ENCODE results near the gene COLEC12. TPM values are rescaled to one million over a fixed set of nuclear protein-coding genes. Genes with fewer than 3 reads are reported as not detected.

COLEC12 gene
- total and polyA plus RNA-seq, 10 of the 15 experiments (the other 5 are each of a cell fraction or from before 2014, with no cell fraction given), result 0.04 to 0.05 TPM; not detected in 8

DNA sequence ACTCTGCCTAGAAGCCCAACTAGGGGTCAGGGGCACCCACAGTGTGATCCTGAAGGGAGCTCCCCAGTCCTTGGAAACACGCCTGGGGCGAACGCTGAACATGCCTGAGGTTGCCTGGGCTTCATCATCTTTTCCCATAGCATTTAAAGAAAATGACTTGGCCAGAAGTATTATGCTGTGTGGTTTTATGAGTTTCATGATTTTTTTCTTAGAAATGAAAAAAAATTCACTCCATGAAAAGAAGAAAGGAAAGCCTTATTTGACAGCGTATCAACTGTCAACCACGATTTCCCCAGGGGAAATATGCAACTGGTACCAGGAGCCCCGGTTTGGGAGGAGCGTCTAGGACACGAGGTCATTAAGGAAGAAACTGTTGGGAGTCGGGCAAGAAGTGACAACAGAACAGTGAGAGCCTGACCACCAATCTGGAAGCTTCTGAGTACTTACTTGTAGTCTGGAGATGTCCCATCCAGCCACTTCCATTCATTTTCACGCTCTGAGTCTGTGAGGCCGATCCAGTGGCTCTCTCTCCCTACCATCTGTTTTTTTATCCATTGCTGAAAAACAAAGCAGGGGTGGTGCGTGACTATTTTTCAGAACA, 169.2 kb downstream of the COLEC12 start:
- Histone ChIP-seq H3K9ac (ENCODE audit: control insufficient read depth, insufficient read depth, low read length) (no peak overlapping the region), H3K4me3 (no peak overlapping the region), H4K20me1 (ENCODE audit: control insufficient read depth, insufficient read depth) (no peaks in the 10 kb centered on the region), H3K27ac (ENCODE audit: control insufficient read depth, insufficient read depth) (no peak overlapping the region), H3K4me2 (ENCODE audit: control insufficient read depth, insufficient read depth) (no peak overlapping the region), H3K79me2 (ENCODE audit: control insufficient read depth, insufficient read depth, low read length) (no peaks in the 10 kb centered on the region), H3K4me1 (ENCODE audit: control insufficient read depth, insufficient read depth, low read length) (no peaks in the 10 kb centered on the region), H3K36me3 (ENCODE audit: control insufficient read depth in 2 of 2, insufficient read depth in 2 of 2, low read length in 1 of 2) (no peaks in the 10 kb centered on the region), H3K9me3 (replicated peaks; ENCODE audit: control insufficient read depth, insufficient read depth, low read length) (no peaks in the 10 kb centered on the region), H3K27me3 (replicated peaks in 1 of 2; ENCODE audit: control insufficient read depth in 2 of 2, insufficient read depth in 2 of 2, low read length in 1 of 2) (no peaks in the 10 kb centered on the region), H2AFZ (ENCODE audit: control insufficient read depth, low read depth, low read length) (no peak overlapping the region)
- FAIRE-seq, result no peak
- ChIA-PET SMC1A (ENCODE audit: uncharacterized antibody, unreplicated experiment) (no interaction called here), RAD21 (ENCODE audit: unreplicated experiment) (interaction anchor here (0.7 kb wide), 1 partner anchor 404 kb away, joined by 3 read pairs; no protein-coding TSS in a partner anchor), CTCF (no interaction called here), POLR2A (interaction anchor here (0.7 kb wide), 1 partner anchor 39 kb away, joined by 5 read pairs; no protein-coding TSS in a partner anchor)
- intact Hi-C loops (cut with micrococcal nuclease; ENCODE audit: unreplicated experiment), result no loop called here
- no peak for DNase-seq (ENCODE audit: low read depth, low spot score)
- in situ Hi-C loops (cut with MboI), result no loop called here
- no peak for TF ChIP-seq ATF7 (IDR thresholded peaks at IDR 0.05; ENCODE audit: low read depth)
- TF ChIP-seq, protein P1, sequence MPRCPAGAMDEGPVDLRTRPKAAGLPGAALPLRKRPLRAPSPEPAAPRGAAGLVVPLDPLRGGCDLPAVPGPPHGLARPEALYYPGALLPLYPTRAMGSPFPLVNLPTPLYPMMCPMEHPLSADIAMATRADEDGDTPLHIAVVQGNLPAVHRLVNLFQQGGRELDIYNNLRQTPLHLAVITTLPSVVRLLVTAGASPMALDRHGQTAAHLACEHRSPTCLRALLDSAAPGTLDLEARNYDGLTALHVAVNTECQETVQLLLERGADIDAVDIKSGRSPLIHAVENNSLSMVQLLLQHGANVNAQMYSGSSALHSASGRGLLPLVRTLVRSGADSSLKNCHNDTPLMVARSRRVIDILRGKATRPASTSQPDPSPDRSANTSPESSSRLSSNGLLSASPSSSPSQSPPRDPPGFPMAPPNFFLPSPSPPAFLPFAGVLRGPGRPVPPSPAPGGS (IDR thresholded peaks at IDR 0.05; ENCODE audit: borderline replicate concordance, insufficient read depth, low read depth, low read length, poor library complexity, severe bottlenecking), result no peak
- no peak for TF ChIP-seq KAT2A (conservative IDR thresholded peaks at IDR 0.05; ENCODE audit: control insufficient read depth, low read depth, low read length)
- no peak for TF ChIP-seq EED (IDR thresholded peaks at IDR 0.05; ENCODE audit: low read depth)
- no peak for TF ChIP-seq MYC (IDR thresholded peaks at IDR 0.05; ENCODE audit: insufficient read depth, insufficient read length, insufficient replicate concordance, low read length, severe bottlenecking)
- TF ChIP-seq, protein P2, sequence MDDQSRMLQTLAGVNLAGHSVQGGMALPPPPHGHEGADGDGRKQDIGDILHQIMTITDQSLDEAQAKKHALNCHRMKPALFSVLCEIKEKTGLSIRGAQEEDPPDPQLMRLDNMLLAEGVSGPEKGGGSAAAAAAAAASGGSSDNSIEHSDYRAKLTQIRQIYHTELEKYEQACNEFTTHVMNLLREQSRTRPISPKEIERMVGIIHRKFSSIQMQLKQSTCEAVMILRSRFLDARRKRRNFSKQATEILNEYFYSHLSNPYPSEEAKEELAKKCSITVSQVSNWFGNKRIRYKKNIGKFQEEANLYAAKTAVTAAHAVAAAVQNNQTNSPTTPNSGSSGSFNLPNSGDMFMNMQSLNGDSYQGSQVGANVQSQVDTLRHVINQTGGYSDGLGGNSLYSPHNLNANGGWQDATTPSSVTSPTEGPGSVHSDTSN (IDR thresholded peaks at IDR 0.05; ENCODE audit: insufficient replicate concordance, low read depth, low read length), result no peak
- no peak for TF ChIP-seq POU2F2 (IDR thresholded peaks at IDR 0.05; ENCODE audit: borderline replicate concordance, low read depth, low read length)
- TF ChIP-seq ZNF217 (IDR thresholded peaks at IDR 0.05), result no peak
- TF ChIP-seq STAT1 (conservative IDR thresholded peaks at IDR 0.05), result no peak
- no peak for TF ChIP-seq HDGF (IDR thresholded peaks at IDR 0.05)
- TF ChIP-seq SIN3A (IDR thresholded peaks at IDR 0.05; ENCODE audit: low read depth, low read length), result no peak
- no TSS peak for BruUV-seq (replicated peaks)
- ATAC-seq, result no peak
- 17% methylated on average over 12 of the region's 12 CpGs for WGBS (ENCODE audit: insufficient coverage, insufficient replicate concordance, low lambda C conversion rate, missing lambda C conversion rate)

Measured in GM12878 (cell line).